AG04449 (cell line): ENCODE measurements around the gene TMEM204.

ENCODE experiments used
- CTCF ChIA-PET: fragments of 350-600 bp; formaldehyde crosslinking; extraction: SDS; loops from one replicate; lab custom pipeline; 2021; ENCODE audit warnings: antibody characterized with exemption; lab: Yijun Ruan, JAX
- POLR2A ChIA-PET: fragments of 400-600, 350-600 bp; formaldehyde crosslinking; extraction: SDS; loops from one replicate; lab custom pipeline; 2020; ENCODE audit warnings: antibody characterized with exemption, inconsistent platforms; lab: Yijun Ruan, JAX
- DNase-seq: peaks from one replicate; pipeline ENCODE4 v3.0.0-alpha.2; 2010; ENCODE audit warnings: low read depth, low spot score
- H3K4me3 ChIP-seq: 2 replicates; pipeline ENCODE4 v1.5.1; 2011; ENCODE audit warnings: low read depth, mild to moderate bottlenecking, control low read depth, low read length
- TF ChIP-seq, protein P1 (sequence below): IDR thresholded peaks from one replicate; pipeline ENCODE4 v1.5.1; 2011; ENCODE audit warnings: mild to moderate bottlenecking, moderate library complexity, low read length, control low read depth, inconsistent platforms; ENCODE audit not compliant: insufficient read depth; ENCODE audit errors: missing control alignments

Gene TMEM204

GRCh38 chr16:1548727-1549126, 15.3 kb downstream of the TMEM204 start:
- no peak overlapping the region for H3K4me3 ChIP-seq
- ChIA-PET POLR2A (interaction anchor here (1.2 kb wide), 1 partner anchor 14 kb away, joined by 3 read pairs; no protein-coding TSS in a partner anchor), CTCF (no interaction called here)
- TF ChIP-seq, protein P1, sequence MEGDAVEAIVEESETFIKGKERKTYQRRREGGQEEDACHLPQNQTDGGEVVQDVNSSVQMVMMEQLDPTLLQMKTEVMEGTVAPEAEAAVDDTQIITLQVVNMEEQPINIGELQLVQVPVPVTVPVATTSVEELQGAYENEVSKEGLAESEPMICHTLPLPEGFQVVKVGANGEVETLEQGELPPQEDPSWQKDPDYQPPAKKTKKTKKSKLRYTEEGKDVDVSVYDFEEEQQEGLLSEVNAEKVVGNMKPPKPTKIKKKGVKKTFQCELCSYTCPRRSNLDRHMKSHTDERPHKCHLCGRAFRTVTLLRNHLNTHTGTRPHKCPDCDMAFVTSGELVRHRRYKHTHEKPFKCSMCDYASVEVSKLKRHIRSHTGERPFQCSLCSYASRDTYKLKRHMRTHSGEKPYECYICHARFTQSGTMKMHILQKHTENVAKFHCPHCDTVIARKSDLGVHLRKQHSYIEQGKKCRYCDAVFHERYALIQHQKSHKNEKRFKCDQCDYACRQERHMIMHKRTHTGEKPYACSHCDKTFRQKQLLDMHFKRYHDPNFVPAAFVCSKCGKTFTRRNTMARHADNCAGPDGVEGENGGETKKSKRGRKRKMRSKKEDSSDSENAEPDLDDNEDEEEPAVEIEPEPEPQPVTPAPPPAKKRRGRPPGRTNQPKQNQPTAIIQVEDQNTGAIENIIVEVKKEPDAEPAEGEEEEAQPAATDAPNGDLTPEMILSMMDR: no peak
- DNase-seq: no peak

GRCh38 chr16:1550069-1550468, 16.6 kb downstream of the TMEM204 start:
- H3K4me3 ChIP-seq: no peak overlapping the region
- ChIA-PET CTCF (no interaction called here), POLR2A (no interaction called here)
- no peak for DNase-seq
- TF ChIP-seq, protein P1: no peak

GRCh38 chr16:1550696-1551095, 17.2 kb downstream of the TMEM204 start:
- TF ChIP-seq, protein P1: no peak
- POLR2A ChIA-PET: no interaction called here
- DNase-seq: no peak
- H3K4me3 ChIP-seq: no peak overlapping the region
- CTCF ChIA-PET: no interaction called here

DNA sequence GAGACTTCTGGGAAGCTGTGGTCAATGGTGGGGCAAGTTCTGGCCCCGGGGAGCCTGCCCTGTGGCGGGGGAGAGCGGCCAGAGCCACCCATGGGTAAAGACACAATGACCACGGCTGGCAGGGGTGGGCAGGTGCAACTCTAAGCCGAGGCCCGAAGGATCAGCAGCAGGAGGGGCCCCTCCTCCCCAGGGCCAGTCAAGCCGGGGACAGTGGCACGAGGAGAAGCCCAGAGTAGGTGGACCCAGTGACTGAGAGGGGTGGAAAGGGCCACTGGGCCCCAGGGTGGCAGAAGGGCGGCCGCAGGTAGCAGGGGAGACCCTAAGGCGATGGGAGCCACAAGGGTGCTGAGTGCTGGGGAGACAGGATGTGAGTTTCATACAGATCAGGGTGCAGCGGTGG, 17.7 kb downstream of the TMEM204 start:
- TF ChIP-seq, protein P1: no peak
- H3K4me3 ChIP-seq: no peak overlapping the region
- DNase-seq: no peak
- POLR2A ChIA-PET: no interaction called here
- CTCF ChIA-PET: no interaction called here

DNA sequence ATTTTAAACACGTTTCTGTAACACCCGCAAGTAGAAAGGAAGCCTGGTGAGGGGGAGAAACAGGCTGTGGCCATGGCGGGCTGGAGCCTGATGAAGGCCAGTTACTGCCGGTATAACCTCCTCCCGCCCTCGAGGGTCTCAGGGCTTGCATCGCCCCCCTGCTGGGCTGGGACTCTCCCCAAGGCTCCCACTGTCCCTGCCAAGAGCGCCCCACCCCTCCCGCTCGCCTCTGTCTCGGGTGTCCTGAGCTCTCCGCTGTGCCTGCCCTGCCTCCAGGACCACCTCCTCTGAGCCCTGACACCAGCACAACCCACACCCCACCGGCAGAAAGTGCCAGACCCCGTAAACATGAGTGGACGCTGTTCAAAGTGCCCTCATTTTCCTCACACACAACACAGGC, 18.7 kb downstream of the TMEM204 start:
- CTCF ChIA-PET: no interaction called here
- no peak for DNase-seq
- POLR2A ChIA-PET: no interaction called here
- TF ChIP-seq, protein P1: no peak
- no peak overlapping the region for H3K4me3 ChIP-seq

GRCh38 chr16:1553946-1554825, 20.7 kb downstream of the TMEM204 start:
- CTCF ChIA-PET: interaction anchor here (1.4 kb wide), 1 partner anchor 9 kb away, joined by 3 read pairs; no protein-coding TSS in a partner anchor
- POLR2A ChIA-PET: no interaction called here
- no peak for DNase-seq
- TF ChIP-seq, protein P1: no peak
- H3K4me3 ChIP-seq: no peak overlapping the region
